ENCODE data around the gene ACSF3. TPM values are rescaled to one million over a fixed set of nuclear protein-coding genes. Genes with fewer than 3 reads are reported as not detected.

The ACSF3 gene
- total and polyA plus RNA-seq, 3 experiments from 2014 or later = 35.5 to 43.9 (median 43.6) TPM

DNA sequence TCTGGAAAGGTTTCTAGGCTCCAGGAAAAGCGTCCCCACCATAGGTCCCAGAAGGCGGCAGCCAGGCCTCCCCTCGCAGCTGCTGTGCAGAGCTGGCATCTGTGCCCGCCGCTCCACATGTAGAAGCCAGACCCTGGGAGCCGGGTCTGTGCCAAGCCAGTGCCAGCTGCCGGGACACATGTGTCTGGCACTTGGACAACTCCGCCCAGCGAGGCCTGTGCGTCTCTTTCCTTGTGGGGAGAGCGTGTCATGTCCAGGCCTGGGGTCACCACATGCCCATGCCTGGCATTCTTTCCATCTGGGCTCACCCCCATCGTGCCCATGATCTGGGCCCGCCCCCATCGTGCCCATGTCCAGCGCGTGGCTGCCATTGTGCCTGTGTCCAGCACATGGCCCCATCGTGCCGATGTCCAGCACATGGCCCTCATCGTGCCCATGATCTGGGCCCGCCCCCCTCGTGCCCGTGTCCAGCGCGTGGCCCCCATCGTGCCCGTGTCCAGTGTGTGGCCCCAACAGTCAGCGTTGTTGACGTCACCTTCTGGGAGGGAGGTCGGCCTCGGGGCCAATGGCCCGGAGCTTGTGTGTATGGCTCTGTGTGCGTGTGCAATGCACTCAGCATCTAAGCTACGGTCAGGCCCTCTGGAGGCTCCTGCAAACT lies 13.3 kb upstream of the ACSF3 start:
- no peaks in the 10 kb centered on the region for H3K27me3 Mint-ChIP-seq
- Histone ChIP-seq H3K27me3 (ENCODE audit: insufficient read depth, low read length, poor library complexity, severe bottlenecking) (no peaks in the 10 kb centered on the region), H3K9me3 (ENCODE audit: low read length) (no peaks in the 10 kb centered on the region), H3K4me3 (ENCODE audit: low read length) (no peak overlapping the region), H3K4me1 (ENCODE audit: insufficient read depth, low read length) (no peaks in the 10 kb centered on the region), H3K36me3 (ENCODE audit: insufficient read depth, low read length) (no peaks in the 10 kb centered on the region), H3K27ac (ENCODE audit: low read depth, low read length) (no peak overlapping the region)
- H3K4me1 Mint-ChIP-seq = no peaks in the 10 kb centered on the region
- POLR2A ChIA-PET = no interaction called here
- H3K27ac Mint-ChIP-seq = peak overlapping the region in 1 of 8 donors; percentile 83
- CTCF ChIA-PET = no interaction called here
- no peak for DNase-seq
- no peaks in the 10 kb centered on the region for H3K36me3 Mint-ChIP-seq
- H3K9me3 Mint-ChIP-seq = no peaks in the 10 kb centered on the region
- no peak overlapping the region for H3K4me3 Mint-ChIP-seq

DNA sequence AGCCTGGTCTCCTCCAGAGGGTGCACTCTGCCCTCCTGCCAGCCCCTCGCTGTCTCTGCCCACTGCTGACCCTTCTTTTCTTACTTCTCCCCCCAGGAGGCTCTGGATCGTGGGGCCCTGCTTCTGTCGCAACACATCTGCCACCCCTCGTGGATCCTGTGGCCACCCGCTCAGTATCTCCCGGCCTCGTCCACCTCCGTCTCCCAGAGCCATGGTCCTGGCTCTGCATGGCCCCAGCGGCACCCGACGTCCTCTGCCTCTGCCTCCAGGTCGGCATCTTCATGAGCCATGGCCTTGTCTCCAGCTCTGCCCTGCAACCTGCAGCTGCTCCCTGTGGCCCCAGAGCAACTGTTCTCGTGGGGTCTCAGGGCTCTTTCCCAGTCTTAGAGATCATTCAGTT lies 12.1 kb upstream of the ACSF3 start:
- H3K4me1 Mint-ChIP-seq = no peaks in the 10 kb centered on the region
- Histone ChIP-seq H3K4me1 (ENCODE audit: insufficient read depth, low read length) (no peaks in the 10 kb centered on the region), H3K4me3 (ENCODE audit: low read length) (no peak overlapping the region), H3K36me3 (ENCODE audit: insufficient read depth, low read length) (no peaks in the 10 kb centered on the region), H3K9me3 (ENCODE audit: low read length) (no peaks in the 10 kb centered on the region), H3K27ac (ENCODE audit: low read depth, low read length) (no peak overlapping the region), H3K27me3 (ENCODE audit: insufficient read depth, low read length, poor library complexity, severe bottlenecking) (no peaks in the 10 kb centered on the region)
- H3K9me3 Mint-ChIP-seq = no peaks in the 10 kb centered on the region
- no peak overlapping the region for H3K27ac Mint-ChIP-seq
- H3K36me3 Mint-ChIP-seq = no peaks in the 10 kb centered on the region
- ChIA-PET CTCF (no interaction called here), POLR2A (no interaction called here)
- no peak for DNase-seq
- peaks cover 2 to 3% of the 10 kb centered on the region in 2 donors for H3K27me3 Mint-ChIP-seq
- peak overlapping the region in 1 of 7 donors; percentile 10 for H3K4me3 Mint-ChIP-seq

DNA sequence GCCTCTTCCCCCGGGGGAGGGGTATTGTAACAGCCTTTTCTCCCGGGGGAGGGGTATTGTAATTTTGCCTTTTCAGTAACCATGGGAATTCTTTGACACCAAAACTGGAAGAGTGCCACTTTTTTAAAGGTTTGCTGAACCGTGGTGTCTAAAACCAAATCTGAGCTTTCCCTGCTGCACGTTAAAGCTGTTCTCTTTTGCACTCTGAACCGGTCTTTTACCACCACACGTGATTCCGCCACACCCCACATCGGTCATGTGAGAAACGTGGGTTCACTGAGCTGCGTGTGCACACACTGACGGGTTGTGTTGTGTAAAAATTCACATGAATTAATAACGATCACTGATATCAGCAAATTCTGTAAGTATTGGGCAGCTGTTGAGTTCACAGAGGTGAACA lies 9.2 kb upstream of the ACSF3 start:
- DNase-seq = no peak
- Mint-ChIP-seq H3K27ac (peak overlapping the region in 4 of 8 donors; percentile 36 to 74 (median 56)), H3K4me1 (no peaks in the 10 kb centered on the region), H3K27me3 (peaks cover 3 to 16% of the 10 kb centered on the region in 2 donors), H3K9me3 (no peaks in the 10 kb centered on the region), H3K4me3 (peak overlapping the region in 2 of 7 donors; percentile 5 to 64), H3K36me3 (no peaks in the 10 kb centered on the region)
- H3K9me3 ChIP-seq (ENCODE audit: low read length) = no peaks in the 10 kb centered on the region
- H3K36me3 ChIP-seq (ENCODE audit: insufficient read depth, low read length) = no peaks in the 10 kb centered on the region
- H3K27ac ChIP-seq (ENCODE audit: low read depth, low read length) = no peak overlapping the region
- no peak overlapping the region for H3K4me3 ChIP-seq (ENCODE audit: low read length)
- POLR2A ChIA-PET = no interaction called here
- CTCF ChIA-PET = no interaction called here
- no peaks in the 10 kb centered on the region for H3K4me1 ChIP-seq (ENCODE audit: insufficient read depth, low read length)
- H3K27me3 ChIP-seq (ENCODE audit: insufficient read depth, low read length, poor library complexity, severe bottlenecking) = no peaks in the 10 kb centered on the region

DNA sequence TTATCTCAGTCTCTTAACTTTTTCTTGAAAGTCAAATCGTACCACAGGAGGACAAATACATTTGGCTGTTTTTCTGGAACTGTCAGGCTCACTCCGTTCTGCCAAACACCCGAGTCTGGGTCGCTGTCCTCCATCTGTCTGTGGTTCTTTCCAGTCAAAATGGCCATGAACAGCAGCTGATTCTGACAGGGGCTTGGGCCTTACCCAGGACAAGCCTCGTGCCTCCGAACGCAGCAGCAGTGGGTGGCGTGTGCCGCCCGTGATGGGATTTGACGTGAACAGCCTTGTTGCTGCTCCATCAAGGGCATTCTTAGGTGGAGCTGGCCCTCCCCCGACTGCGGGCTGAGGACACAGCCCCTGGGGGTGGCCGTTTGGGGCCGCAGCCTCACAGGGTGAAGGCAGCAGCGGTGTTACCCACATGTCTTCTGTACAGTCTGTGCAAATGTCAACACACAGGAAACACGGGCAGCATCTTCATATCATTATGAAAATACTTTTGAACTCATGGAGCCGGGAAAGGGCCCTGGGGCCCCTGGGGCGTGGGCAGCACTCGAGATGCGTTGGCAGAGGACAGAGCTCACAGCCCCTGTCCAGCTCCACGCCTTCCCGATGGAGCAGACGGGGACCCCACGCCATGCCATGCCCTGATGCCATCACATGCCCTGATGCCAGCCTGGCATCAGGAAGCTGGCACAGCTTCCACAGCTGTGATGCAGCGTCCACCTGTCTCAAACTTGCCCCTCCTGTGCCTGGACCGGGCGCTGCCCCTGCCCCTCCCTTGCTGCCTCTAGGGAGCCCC lies 8.6 kb upstream of the ACSF3 start:
- no peak for DNase-seq
- Histone ChIP-seq H3K27me3 (ENCODE audit: insufficient read depth, low read length, poor library complexity, severe bottlenecking) (no peaks in the 10 kb centered on the region), H3K36me3 (ENCODE audit: insufficient read depth, low read length) (no peaks in the 10 kb centered on the region), H3K27ac (ENCODE audit: low read depth, low read length) (no peak overlapping the region), H3K4me1 (ENCODE audit: insufficient read depth, low read length) (no peaks in the 10 kb centered on the region), H3K4me3 (ENCODE audit: low read length) (no peak overlapping the region), H3K9me3 (ENCODE audit: low read length) (no peaks in the 10 kb centered on the region)
- H3K27ac Mint-ChIP-seq = no peak overlapping the region
- H3K36me3 Mint-ChIP-seq = no peaks in the 10 kb centered on the region
- H3K4me3 Mint-ChIP-seq = peak overlapping the region in 1 of 7 donors; percentile 13
- H3K9me3 Mint-ChIP-seq = no peaks in the 10 kb centered on the region
- POLR2A ChIA-PET = no interaction called here
- H3K27me3 Mint-ChIP-seq = peaks cover 3 to 22% of the 10 kb centered on the region in 2 donors
- CTCF ChIA-PET = no interaction called here
- no peaks in the 10 kb centered on the region for H3K4me1 Mint-ChIP-seq

DNA sequence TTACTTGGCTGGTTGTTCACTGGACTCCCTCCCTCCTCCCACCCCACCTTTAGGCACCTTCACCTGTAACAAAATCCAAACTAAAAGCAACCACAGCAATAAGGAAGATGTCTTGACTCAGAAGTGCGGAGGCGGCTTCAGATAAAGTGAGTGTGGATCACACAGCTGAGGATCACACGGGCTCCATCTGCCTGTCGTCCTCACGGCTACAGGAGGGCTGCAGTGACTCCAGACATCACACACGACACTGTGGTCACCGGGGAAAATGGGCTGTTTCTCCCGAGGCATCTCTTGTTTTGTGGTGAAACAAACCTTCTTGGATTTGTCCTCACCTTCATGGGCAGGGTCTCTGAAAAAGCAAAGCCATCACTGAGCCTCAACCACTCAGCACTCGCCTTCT lies 7.9 kb upstream of the ACSF3 start:
- ChIA-PET CTCF (no interaction called here), POLR2A (no interaction called here)
- no peak overlapping the region for H3K27ac Mint-ChIP-seq

DNA sequence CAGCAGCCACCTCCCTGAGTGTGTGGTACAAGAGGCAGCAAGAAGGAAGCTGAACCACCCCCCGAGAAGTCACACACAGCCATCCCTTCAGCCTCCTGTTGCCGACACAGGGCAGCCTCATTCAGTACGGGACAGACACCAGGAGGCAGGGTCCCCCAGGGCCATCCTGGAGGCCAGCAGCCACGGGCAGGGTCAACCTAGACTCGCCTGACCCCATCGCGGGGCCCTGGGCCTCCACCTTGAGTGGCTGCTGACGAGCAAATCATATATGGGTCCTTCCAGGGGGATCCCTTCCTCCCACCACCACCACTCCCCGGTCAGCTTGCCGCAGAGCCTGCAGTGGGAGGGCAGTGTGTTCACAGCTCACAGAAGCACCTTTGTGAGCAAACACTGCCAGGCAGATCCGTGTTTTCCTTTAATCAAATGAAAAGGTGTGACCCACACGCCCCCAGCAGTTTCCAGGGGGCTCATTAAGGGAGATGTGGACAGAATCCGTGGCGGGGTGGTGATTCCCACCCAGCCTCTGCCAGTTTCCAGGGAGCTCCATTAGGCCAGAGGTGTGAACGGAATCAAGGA lies 5.6 kb upstream of the ACSF3 start:
- Mint-ChIP-seq H3K4me3 (no peak overlapping the region), H3K4me1 (peaks cover 0 to 6% (median 0%) of the 10 kb centered on the region in 3 donors), H3K27ac (no peak overlapping the region), H3K9me3 (no peaks in the 10 kb centered on the region), H3K27me3 (peaks cover 4 to 31% of the 10 kb centered on the region in 2 donors), H3K36me3 (no peaks in the 10 kb centered on the region)
- no peaks in the 10 kb centered on the region for H3K36me3 ChIP-seq (ENCODE audit: insufficient read depth, low read length)
- H3K27me3 ChIP-seq (ENCODE audit: insufficient read depth, low read length, poor library complexity, severe bottlenecking) = no peaks in the 10 kb centered on the region
- no peak overlapping the region for H3K4me3 ChIP-seq (ENCODE audit: low read length)
- DNase-seq = no peak
- CTCF ChIA-PET = no interaction called here
- POLR2A ChIA-PET = no interaction called here
- no peaks in the 10 kb centered on the region for H3K9me3 ChIP-seq (ENCODE audit: low read length)
- no peak overlapping the region for H3K27ac ChIP-seq (ENCODE audit: low read depth, low read length)
- H3K4me1 ChIP-seq (ENCODE audit: insufficient read depth, low read length) = peaks cover 2% of the 10 kb centered on the region

More for the DNA sequence above, 7.9 kb upstream of the ACSF3 start:
- DNase-seq = no peak
- H3K4me1 Mint-ChIP-seq = no peaks in the 10 kb centered on the region
- H3K9me3 ChIP-seq (ENCODE audit: low read length) = no peaks in the 10 kb centered on the region
- no peaks in the 10 kb centered on the region for H3K27me3 ChIP-seq (ENCODE audit: insufficient read depth, low read length, poor library complexity, severe bottlenecking)
- no peaks in the 10 kb centered on the region for H3K9me3 Mint-ChIP-seq
- peaks cover 3 to 27% of the 10 kb centered on the region in 2 donors for H3K27me3 Mint-ChIP-seq
- no peaks in the 10 kb centered on the region for H3K4me1 ChIP-seq (ENCODE audit: insufficient read depth, low read length)
- H3K4me3 Mint-ChIP-seq = no peak overlapping the region
- no peaks in the 10 kb centered on the region for H3K36me3 Mint-ChIP-seq
- no peaks in the 10 kb centered on the region for H3K36me3 ChIP-seq (ENCODE audit: insufficient read depth, low read length)
- no peak overlapping the region for H3K27ac ChIP-seq (ENCODE audit: low read depth, low read length)
- no peak overlapping the region for H3K4me3 ChIP-seq (ENCODE audit: low read length)

GRCh38 chr16:89089120-89089519 lies 4.5 kb upstream of the ACSF3 start:
- Mint-ChIP-seq H3K9me3 (no peaks in the 10 kb centered on the region), H3K4me3 (peak overlapping the region in 1 of 7 donors; percentile 10), H3K36me3 (peaks cover 0 to under 1% (median 0%) of the 10 kb centered on the region in 3 donors), H3K4me1 (peaks cover under 1 to 9% (median 1%) of the 10 kb centered on the region in 3 donors), H3K27me3 (peaks cover 4 to 31% of the 10 kb centered on the region in 2 donors), H3K27ac (peak overlapping the region in 2 of 8 donors; percentile 14 to 57)
- Histone ChIP-seq H3K4me1 (ENCODE audit: insufficient read depth, low read length) (peaks cover 4% of the 10 kb centered on the region), H3K27me3 (ENCODE audit: insufficient read depth, low read length, poor library complexity, severe bottlenecking) (no peaks in the 10 kb centered on the region), H3K36me3 (ENCODE audit: insufficient read depth, low read length) (no peaks in the 10 kb centered on the region), H3K9me3 (ENCODE audit: low read length) (no peaks in the 10 kb centered on the region), H3K27ac (ENCODE audit: low read depth, low read length) (no peak overlapping the region), H3K4me3 (ENCODE audit: low read length) (no peak overlapping the region)
- no peak for DNase-seq
- POLR2A ChIA-PET = no interaction called here
- CTCF ChIA-PET = no interaction called here

- no peaks in the 10 kb centered on the region for H3K36me3 ChIP-seq (ENCODE audit: insufficient read depth, low read length)
- H3K4me3 ChIP-seq (ENCODE audit: low read length) = no peak overlapping the region
- H3K4me1 ChIP-seq (ENCODE audit: insufficient read depth, low read length) = peaks cover 14% of the 10 kb centered on the region
- no peak overlapping the region for H3K27ac ChIP-seq (ENCODE audit: low read depth, low read length)
- Mint-ChIP-seq H3K4me1 (peaks cover 11 to 20% (median 12%) of the 10 kb centered on the region in 3 donors), H3K27me3 (peaks cover 4 to 31% of the 10 kb centered on the region in 2 donors), H3K4me3 (peak overlapping the region in 1 of 7 donors; percentile 10), H3K27ac (peak overlapping the region in 1 of 8 donors; percentile 57), H3K9me3 (no peaks in the 10 kb centered on the region), H3K36me3 (peaks cover 0 to 3% (median 0%) of the 10 kb centered on the region in 3 donors)
- ChIA-PET POLR2A (no interaction called here), CTCF (no interaction called here)
- no peaks in the 10 kb centered on the region for H3K9me3 ChIP-seq (ENCODE audit: low read length)
- DNase-seq = no peak
- H3K27me3 ChIP-seq (ENCODE audit: insufficient read depth, low read length, poor library complexity, severe bottlenecking) = no peaks in the 10 kb centered on the region
Measured at GRCh38 chr16:89090182-89090630, 3.4 kb upstream of the ACSF3 start.
